Measurements from ENCODE around the gene TBXA2R. TPM values are rescaled to one million over a fixed set of nuclear protein-coding genes. Genes with fewer than 3 reads are reported as not detected.
A peak's percentile ranks its signal among the peaks of the same experiment; 100 is the strongest.

The TBXA2R gene
- total RNA-seq, 1 donor: 1.8 TPM

DNA sequence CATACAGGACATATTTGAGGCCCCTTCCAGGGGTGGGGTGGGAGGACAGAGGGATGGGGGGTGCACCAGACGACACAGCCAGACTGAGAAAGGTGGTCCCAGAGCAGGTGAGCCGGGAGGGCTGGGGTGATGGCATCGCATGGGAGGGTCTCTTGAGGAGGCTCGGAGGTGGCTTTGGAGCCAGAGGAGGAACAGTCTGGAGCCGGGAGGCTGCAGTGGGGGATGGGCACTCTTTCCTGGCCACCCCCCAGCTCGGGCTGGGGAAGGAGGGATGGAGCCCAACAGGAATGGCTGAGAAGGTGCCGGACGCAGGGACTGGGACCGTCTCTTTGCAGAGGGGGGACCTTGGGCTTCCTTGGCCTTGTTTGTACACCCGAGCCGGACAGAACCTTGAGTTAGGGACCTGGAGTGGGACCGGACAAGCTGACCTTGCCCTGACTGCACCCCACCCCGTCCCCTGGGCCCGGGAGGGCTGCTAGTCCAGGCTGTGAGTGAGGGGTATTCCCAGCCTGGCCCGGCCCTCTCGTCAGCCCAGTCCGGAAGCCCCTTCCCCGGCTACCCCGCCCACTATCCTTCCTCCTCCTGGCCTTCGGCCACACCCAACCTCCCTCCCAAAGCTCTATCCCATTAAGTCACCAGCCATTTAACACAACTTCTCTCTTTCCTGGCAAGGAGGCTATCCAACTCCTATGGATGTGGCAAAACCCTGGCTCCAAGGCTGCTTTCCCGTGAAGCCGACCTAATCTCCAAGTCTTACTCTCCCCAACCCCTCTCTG, 816 bp upstream of the TBXA2R start:
- H3K4me3 ChIP-seq (ENCODE audit: low read length): no peak overlapping the region

DNA sequence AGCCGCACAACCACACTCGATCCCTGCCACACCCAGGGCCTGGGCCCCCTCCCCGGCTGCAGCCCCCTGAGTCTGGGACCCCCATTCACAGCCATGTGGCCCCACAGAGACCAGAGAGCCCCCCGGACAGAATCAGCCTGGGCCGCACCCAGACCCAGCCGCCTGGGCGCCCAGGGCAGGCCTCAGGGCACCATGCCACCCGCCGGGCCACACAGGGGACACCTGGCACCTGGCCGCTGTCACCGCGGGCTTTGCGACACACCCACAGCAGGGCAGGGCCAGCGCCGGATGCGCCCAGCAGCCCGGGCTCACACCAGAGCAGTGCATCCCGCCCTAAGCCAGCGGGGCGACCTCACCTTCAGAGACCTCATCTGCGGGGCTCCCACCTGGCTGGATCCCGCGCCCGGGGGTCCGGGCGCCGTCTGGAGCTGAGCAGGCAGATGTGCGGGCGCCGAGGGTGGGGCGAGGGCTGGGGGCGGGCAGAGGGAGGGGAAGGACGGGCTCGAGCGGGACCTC, 443 bp downstream of the TBXA2R start:
- H3K9me3 ChIP-seq (ENCODE audit: low read depth, low read length): no peaks in the 10 kb centered on the region
- H3K27me3 ChIP-seq (ENCODE audit: insufficient read depth, low read length): peaks cover 12% of the 10 kb centered on the region
- peak overlapping the region; percentile 26 for H3K4me3 ChIP-seq (ENCODE audit: low read length)
- peaks cover 30% of the 10 kb centered on the region for H3K4me1 ChIP-seq (ENCODE audit: insufficient read depth, low read length)

More for the DNA sequence above, 816 bp upstream of the TBXA2R start:
- Histone ChIP-seq H3K4me1 (ENCODE audit: insufficient read depth, low read length) (peaks cover 30% of the 10 kb centered on the region), H3K9me3 (ENCODE audit: low read depth, low read length) (no peaks in the 10 kb centered on the region), H3K27me3 (ENCODE audit: insufficient read depth, low read length) (peaks cover 12% of the 10 kb centered on the region)

DNA sequence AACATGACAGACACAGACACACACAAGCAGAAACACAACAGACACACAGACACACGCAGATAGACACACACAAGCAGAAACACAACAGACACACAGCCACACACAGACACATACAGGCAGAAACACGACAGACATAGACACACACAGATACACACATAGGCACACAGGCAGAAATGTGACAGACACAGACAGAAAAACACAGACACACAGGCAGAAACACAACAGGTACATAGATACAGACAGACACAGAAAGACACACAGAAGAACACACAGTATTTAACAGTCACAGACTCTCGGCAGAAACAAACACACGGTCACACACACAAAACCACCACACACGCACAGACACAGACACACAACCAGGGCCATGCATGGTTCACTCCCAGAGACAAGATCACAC, 905 bp downstream of the TBXA2R start:
- Histone ChIP-seq H3K9me3 (ENCODE audit: low read depth, low read length) (no peaks in the 10 kb centered on the region), H3K4me1 (ENCODE audit: insufficient read depth, low read length) (peaks cover 30% of the 10 kb centered on the region), H3K4me3 (ENCODE audit: low read length) (peak overlapping the region; percentile 26), H3K27me3 (ENCODE audit: insufficient read depth, low read length) (peaks cover 12% of the 10 kb centered on the region)

DNA sequence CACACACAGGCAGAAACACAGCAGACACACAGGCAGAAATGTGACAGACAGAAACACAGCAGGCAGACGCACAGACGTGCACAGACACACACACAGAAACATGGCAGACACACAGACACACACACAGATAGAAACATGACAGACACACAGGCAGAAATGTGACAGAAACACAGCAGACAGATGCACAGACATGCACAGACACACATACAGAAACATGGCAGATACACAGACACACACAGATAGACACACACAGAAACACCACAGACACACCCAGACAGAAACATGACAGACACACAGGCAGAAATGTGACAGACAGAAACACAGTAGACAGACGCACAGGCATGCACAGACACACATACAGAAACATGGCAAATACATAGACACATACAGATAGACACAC, 1.3 kb downstream of the TBXA2R start:
- Histone ChIP-seq H3K4me3 (ENCODE audit: low read length) (no peak overlapping the region), H3K9me3 (ENCODE audit: low read depth, low read length) (no peaks in the 10 kb centered on the region), H3K4me1 (ENCODE audit: insufficient read depth, low read length) (peaks cover 30% of the 10 kb centered on the region), H3K27me3 (ENCODE audit: insufficient read depth, low read length) (peaks cover 12% of the 10 kb centered on the region)

DNA sequence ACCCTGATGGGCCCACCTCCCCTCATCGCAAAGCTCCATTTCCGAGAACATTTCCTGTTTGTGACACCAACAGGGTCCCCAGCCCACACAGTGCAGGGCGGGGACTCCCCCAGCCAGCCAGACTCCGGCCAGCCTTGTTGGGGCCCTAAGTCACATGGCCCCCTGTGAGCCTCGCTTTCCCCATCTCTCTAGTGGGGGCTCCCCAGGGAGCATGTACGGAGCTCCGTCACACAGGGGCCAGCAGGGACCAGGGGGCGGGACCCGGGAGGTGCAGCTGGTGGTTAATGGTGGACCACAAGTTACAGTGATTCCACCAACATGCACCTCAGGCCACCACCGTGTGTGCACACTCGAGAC, 1.7 kb downstream of the TBXA2R start:
- no peak overlapping the region for H3K4me3 ChIP-seq (ENCODE audit: low read length)

DNA sequence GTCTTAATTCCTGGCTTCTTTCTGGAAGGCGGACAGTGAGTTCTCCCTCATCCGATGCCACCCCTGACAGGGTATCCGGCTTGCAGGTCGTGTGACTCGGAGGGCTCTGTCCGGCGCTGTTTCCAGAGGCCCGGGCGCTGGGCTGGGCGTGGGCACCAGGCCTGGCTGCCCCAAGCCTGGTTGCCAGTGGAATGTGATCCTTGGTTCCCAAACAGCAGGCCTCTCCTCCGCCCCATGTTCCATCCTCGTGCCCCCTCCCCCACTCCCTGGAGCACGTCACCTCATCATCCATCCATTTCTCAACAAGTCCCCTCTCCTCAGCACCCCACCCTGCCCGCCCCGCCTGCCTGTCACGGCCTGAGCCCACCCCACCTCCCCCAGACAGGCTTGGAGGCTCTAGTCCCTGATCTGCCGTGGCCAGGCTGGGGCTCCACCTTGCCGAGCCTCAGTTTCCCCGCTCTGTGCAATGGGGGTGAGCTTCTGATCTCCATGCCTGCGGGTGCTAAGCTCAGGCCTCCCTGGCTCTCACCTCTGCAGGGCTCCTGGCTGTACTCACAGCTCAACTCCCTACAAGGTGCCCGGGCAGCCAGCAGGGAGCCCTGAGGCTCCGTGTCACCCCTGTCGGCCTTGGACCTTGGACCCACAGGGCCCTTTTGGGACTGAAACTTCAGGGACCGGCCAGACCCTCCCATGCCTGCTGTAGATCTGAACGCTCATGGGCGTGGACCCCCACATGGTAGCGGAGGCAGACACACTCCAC, 2.3 kb downstream of the TBXA2R start:
- Histone ChIP-seq H3K4me1 (ENCODE audit: insufficient read depth, low read length) (peaks cover 30% of the 10 kb centered on the region), H3K9me3 (ENCODE audit: low read depth, low read length) (no peaks in the 10 kb centered on the region), H3K4me3 (ENCODE audit: low read length) (no peak overlapping the region), H3K27me3 (ENCODE audit: insufficient read depth, low read length) (peaks cover 12% of the 10 kb centered on the region)

More for the DNA sequence above, 1.7 kb downstream of the TBXA2R start:
- Histone ChIP-seq H3K9me3 (ENCODE audit: low read depth, low read length) (no peaks in the 10 kb centered on the region), H3K4me1 (ENCODE audit: insufficient read depth, low read length) (peaks cover 30% of the 10 kb centered on the region), H3K27me3 (ENCODE audit: insufficient read depth, low read length) (peaks cover 12% of the 10 kb centered on the region)

DNA sequence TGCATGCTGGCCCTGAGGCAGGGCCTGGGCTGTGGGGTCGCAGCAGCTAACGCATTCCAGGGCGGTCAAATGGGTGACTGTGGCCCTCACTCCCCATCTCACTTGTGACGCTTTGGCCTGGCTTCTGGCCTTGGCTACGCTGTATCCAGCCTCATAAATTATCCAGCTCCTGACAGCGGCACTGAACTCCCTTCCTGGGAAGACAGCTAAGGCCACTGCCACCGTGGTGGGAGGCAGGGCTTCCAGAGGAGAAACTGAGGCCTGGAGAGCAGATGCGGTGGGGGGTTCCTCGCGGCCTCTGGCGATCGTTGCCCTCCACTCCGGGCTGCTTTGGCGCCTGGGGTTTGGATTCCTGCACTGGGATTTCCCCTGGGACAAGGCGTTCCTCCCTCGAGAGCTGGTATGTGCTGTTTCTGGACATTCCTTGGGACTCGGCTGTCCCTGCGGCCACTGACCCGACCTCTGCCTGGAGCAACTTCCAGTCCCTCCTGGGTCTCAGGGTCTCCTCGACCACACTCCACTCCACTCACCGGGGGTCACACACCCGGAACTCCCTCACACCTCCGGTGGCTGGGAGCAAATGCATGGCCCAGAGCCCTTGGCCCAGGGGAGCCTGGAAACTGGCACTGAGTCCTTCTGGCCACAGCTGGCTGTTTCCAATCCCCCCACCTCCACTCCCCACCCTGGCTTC, 3.4 kb downstream of the TBXA2R start:
- Histone ChIP-seq H3K9me3 (ENCODE audit: low read depth, low read length) (no peaks in the 10 kb centered on the region), H3K4me1 (ENCODE audit: insufficient read depth, low read length) (peaks cover 30% of the 10 kb centered on the region), H3K27me3 (ENCODE audit: insufficient read depth, low read length) (peaks cover 12% of the 10 kb centered on the region), H3K4me3 (ENCODE audit: low read length) (no peak overlapping the region)

DNA sequence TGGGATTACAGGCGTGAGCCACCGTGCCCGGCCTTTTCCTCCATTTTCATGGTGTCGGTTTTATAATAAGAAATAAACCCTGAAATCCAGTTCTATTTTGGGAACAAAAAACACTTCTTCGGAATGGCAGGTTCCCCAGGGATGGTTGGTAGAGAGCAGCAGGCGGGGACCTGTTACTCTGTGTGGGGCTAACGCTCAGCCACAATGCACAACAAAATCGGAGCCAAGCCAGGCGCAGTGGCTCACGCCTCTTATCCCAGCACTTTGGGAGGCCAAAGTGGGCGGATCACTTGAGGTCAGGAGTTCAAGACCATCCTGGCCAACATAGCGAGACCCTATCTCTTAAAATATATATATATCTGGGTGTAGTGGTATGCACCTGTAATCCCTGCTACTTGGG, 5.7 kb downstream of the TBXA2R start:
- Histone ChIP-seq H3K9me3 (ENCODE audit: low read depth, low read length) (no peaks in the 10 kb centered on the region), H3K4me3 (ENCODE audit: low read length) (no peak overlapping the region), H3K27me3 (ENCODE audit: insufficient read depth, low read length) (peaks cover 9% of the 10 kb centered on the region), H3K4me1 (ENCODE audit: insufficient read depth, low read length) (peaks cover 15% of the 10 kb centered on the region)

DNA sequence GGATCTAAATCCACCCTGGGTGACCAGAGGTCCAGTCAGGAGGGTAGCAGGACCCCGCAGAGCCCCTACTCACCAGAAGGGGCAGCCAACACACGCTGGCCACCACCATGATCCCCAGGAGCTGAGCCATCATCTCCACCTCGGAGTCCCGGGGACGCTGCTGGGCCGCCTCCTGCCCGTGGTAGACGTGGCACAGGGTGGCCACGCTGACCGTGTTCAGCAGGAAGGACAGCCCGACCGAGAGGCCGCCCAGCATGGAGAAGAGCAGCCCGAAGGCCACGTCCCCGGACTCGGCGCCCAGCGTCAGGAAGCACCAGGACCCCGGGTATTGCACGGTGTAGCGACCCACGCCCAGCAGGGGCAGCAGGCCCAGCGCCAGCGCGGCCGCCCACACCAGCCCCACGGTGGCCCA, 6.9 kb downstream of the TBXA2R start:
- Histone ChIP-seq H3K27me3 (ENCODE audit: insufficient read depth, low read length) (no peaks in the 10 kb centered on the region), H3K4me1 (ENCODE audit: insufficient read depth, low read length) (peaks cover 4% of the 10 kb centered on the region), H3K9me3 (ENCODE audit: low read depth, low read length) (no peaks in the 10 kb centered on the region), H3K4me3 (ENCODE audit: low read length) (no peak overlapping the region)

DNA sequence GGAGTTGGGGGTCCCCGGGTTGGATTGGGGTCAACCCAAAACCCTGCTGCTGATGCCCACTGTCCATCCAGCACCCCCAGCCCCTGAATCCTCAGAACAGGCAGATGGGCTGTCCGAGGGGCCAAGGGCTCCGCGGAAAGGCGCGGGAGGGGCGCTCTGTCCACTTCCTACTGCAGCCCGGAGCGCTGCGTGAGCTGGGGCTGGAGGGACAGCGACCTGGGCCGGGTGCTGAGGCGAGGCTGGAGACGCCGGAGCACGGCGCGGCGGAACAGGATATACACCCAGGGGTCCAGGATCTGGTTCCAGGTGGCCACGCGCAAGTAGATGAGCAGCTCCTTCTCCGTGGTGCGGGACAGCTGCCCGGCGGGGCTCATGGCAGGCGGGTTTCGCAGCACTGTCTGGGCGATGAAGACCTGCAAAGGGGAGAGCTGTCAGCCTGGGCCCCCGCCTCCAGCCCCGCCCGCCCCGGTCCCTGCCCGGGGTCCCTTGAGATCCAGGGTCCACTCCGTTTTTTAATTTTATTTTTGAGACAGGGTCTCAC, 11.1 kb downstream of the TBXA2R start:
- no peaks in the 10 kb centered on the region for H3K27me3 ChIP-seq (ENCODE audit: insufficient read depth, low read length)
- no peak overlapping the region for H3K4me3 ChIP-seq (ENCODE audit: low read length)
- no peaks in the 10 kb centered on the region for H3K9me3 ChIP-seq (ENCODE audit: low read depth, low read length)
- H3K4me1 ChIP-seq (ENCODE audit: insufficient read depth, low read length): no peaks in the 10 kb centered on the region

DNA sequence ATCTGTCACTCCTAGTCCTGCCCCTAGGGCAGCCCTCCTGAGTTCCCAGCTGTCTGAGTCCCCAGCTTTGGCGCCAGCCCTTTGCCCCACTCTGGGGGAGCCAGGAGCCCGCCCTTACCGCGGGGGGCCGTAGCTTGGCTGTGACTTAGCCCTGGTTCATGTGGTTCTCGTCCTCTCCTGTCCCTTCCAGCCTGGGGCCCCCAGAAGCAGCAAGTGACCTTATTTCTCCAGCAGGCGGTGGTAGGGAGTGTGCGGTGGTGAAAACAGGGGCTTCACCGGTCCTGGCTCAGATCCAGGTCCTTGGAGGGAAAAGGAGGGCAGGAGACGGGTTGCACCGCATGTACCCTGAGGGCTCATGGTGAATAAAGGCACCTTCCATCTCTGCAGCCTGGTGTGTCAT, 13.5 kb downstream of the TBXA2R start:
- no peak overlapping the region for H3K4me3 ChIP-seq (ENCODE audit: low read length)
- H3K9me3 ChIP-seq (ENCODE audit: low read depth, low read length): no peaks in the 10 kb centered on the region
- H3K4me1 ChIP-seq (ENCODE audit: insufficient read depth, low read length): no peaks in the 10 kb centered on the region
- H3K27me3 ChIP-seq (ENCODE audit: insufficient read depth, low read length): no peaks in the 10 kb centered on the region

DNA sequence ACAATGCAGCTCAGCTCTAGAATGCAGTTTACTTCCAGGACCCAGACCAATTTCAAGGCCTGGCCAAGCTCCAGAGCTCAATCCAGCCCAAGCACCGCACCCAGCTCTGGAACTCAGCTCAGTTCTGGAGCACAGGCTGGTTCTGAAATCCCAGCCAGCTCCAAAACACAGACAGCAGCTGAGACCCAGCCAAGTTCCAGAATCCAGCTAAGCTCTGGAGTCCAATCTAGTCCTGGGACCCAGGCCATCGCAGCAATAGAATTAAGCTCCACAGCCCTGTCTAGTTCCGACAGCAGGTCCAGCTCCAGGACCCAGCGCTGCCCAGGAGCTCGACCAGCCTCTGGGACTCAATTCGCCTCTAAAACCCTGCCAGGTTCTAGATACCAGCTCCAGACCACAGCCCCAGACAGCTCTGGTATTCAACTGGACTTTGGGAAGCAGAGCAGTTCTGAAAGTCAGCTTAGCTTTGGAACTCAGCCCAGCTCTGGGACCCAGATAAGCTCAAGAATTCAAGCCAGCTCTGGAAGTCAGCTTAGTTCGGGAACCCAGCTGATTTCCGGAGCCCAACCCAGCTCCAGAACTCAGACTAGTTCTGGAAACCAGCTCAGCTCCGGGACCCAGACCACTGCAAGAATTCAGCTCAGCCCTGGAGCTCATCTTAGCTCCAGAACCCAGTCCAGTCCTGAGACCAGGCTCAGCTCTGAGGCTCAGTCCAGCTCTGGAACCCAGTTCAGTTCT, 14.6 kb downstream of the TBXA2R start:
- H3K9me3 ChIP-seq (ENCODE audit: low read depth, low read length): no peaks in the 10 kb centered on the region
- no peaks in the 10 kb centered on the region for H3K27me3 ChIP-seq (ENCODE audit: insufficient read depth, low read length)
- H3K4me3 ChIP-seq (ENCODE audit: low read length): no peak overlapping the region
- H3K4me1 ChIP-seq (ENCODE audit: insufficient read depth, low read length): no peaks in the 10 kb centered on the region

DNA sequence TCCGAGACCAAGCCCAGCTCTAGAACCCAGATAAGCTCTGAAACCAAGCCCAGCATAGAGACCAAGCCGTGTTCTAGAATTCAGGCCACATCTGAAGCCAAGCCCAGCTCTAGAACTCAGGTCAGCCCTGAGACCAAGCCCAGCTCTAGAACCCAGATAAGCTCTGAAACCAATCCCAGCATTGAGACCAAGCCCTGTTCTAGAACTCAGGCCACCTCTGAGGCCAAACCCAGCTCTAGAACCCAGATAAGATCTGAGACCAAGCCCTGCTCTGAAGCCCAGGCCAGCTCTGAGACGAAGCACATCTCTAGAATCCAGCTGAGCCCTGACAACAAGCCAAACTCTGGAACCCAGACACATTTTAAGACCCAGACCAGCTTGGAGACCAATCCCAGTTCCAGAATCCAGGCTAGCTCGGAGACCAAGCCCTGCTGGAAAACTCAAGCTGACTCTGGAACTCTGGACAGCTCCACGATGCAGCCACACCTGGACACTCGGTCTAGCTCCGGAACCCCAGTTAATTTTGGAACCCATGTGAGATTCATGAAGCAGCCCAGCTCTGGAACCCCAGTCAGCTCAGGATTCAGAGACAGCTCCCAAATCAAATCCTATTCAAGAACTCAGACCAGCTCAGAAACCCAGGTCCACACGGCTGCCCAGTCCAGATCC, 15.6 kb downstream of the TBXA2R start:
- H3K4me3 ChIP-seq (ENCODE audit: low read length): no peak overlapping the region
- no peaks in the 10 kb centered on the region for H3K27me3 ChIP-seq (ENCODE audit: insufficient read depth, low read length)
- no peaks in the 10 kb centered on the region for H3K9me3 ChIP-seq (ENCODE audit: low read depth, low read length)
- peaks cover 1% of the 10 kb centered on the region for H3K4me1 ChIP-seq (ENCODE audit: insufficient read depth, low read length)

DNA sequence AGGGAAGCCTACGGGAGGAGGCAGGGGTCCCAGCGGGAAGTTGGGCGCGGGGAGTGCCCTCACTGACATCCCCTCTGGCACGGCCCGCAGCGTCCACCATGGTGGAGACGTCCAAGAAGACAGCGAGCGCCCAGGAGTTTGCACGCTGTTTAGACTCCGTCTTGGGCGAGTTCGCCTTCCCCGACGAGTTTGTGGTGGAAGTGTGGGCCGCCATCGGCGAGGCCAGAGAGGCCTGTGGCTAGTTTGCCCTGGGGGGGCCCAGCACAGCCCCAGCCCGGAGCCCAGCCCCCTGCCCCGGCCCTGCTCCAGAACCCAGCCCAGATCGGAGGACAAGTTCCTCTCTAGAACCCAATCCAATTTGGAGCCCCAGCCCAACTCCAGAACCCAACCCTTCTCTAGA, 16.7 kb downstream of the TBXA2R start:
- H3K4me3 ChIP-seq (ENCODE audit: low read length): no peak overlapping the region
- H3K27me3 ChIP-seq (ENCODE audit: insufficient read depth, low read length): peaks cover 3% of the 10 kb centered on the region
- no peaks in the 10 kb centered on the region for H3K9me3 ChIP-seq (ENCODE audit: low read depth, low read length)
- peaks cover 6% of the 10 kb centered on the region for H3K4me1 ChIP-seq (ENCODE audit: insufficient read depth, low read length)
